ACC112 (cell line): Measurements from ENCODE around the gene FNIP1.

Experiments
- H2AFZ ChIP-seq: fragments of 200-600 bp; sonication (generic); one replicate; pipeline ENCODE4 v1.6.0; 2017; ENCODE audit warnings: antibody characterized with exemption, low read length; ENCODE audit not compliant: unreplicated experiment
- H3K27ac ChIP-seq: fragments of 200-600 bp; sonication (generic); 2 replicates; pipeline ENCODE4 v1.5.1; 2014; ENCODE audit warnings: low read depth, mild to moderate bottlenecking, antibody characterized with exemption, low read length, moderate library complexity
- H3K27me3 ChIP-seq: fragments of 200-600 bp; sonication (generic); 2 replicates; pipeline ENCODE4 v1.6.1; 2014; ENCODE audit warnings: mild to moderate bottlenecking, antibody characterized with exemption, low read length, moderate library complexity, mixed read lengths; ENCODE audit not compliant: insufficient read depth
- H3K36me3 ChIP-seq: fragments of 200-600 bp; sonication (generic); 2 replicates; pipeline ENCODE4 v1.6.1; 2016; ENCODE audit warnings: mild to moderate bottlenecking, antibody characterized with exemption, low read length, moderate library complexity, mixed read lengths; ENCODE audit not compliant: insufficient read depth
- H3K4me1 ChIP-seq: fragments of 200-600 bp; sonication (generic); one replicate; pipeline ENCODE4 v1.6.1; 2016; ENCODE audit warnings: low read length, mixed read lengths; ENCODE audit not compliant: insufficient read depth, unreplicated experiment, control insufficient read depth
- H3K4me3 ChIP-seq: fragments of 200-600 bp; sonication (generic); 2 replicates; pipeline ENCODE4 v1.5.1; 2014; ENCODE audit warnings: mild to moderate bottlenecking, low read depth, low read length
- H3K79me2 ChIP-seq: fragments of 200-600 bp; sonication (generic); one replicate; pipeline ENCODE4 v1.6.0; 2016; ENCODE audit warnings: low read length; ENCODE audit not compliant: control insufficient read depth, unreplicated experiment, insufficient read depth

FNIP1 gene

GRCh38 chr5:131644370-131644769 is 152.4 kb downstream of the FNIP1 start:
- H3K79me2 ChIP-seq, result no peaks in the 10 kb centered on the region
- no peaks in the 10 kb centered on the region for H3K27me3 ChIP-seq
- peaks cover 11% of the 10 kb centered on the region for H3K4me1 ChIP-seq
- peak overlapping the region; percentile 43; the same call in 1 of the 2 replicates for H3K27ac ChIP-seq
- H3K36me3 ChIP-seq, result peaks cover 36% of the 10 kb centered on the region
- no peak overlapping the region for H3K4me3 ChIP-seq
- no peak overlapping the region for H2AFZ ChIP-seq

- H3K27me3 ChIP-seq, result no peaks in the 10 kb centered on the region
- peaks cover 8% of the 10 kb centered on the region for H3K4me1 ChIP-seq
- H3K27ac ChIP-seq, result no peak overlapping the region
- H2AFZ ChIP-seq, result no peak overlapping the region
- H3K36me3 ChIP-seq, result peaks cover 30% of the 10 kb centered on the region
- no peak overlapping the region for H3K4me3 ChIP-seq
- no peaks in the 10 kb centered on the region for H3K79me2 ChIP-seq
Observed at GRCh38 chr5:131641494-131641893, 155.3 kb downstream of the FNIP1 start.

GRCh38 chr5:131640043-131640856 is 156.6 kb downstream of the FNIP1 start:
- peaks cover 17% of the 10 kb centered on the region for H3K4me1 ChIP-seq

GRCh38 chr5:131639148-131639547 is 157.7 kb downstream of the FNIP1 start:
- Histone ChIP-seq H3K36me3 (peaks cover 7% of the 10 kb centered on the region; the same call in 1 of the 2 replicates), H3K4me1 (peaks cover 13% of the 10 kb centered on the region), H3K27ac (no peak overlapping the region), H2AFZ (no peak overlapping the region), H3K79me2 (peaks cover 8% of the 10 kb centered on the region), H3K27me3 (no peaks in the 10 kb centered on the region), H3K4me3 (no peak overlapping the region)

More at GRCh38 chr5:131640043-131640856, 156.6 kb downstream of the FNIP1 start:
- no peaks in the 10 kb centered on the region for H3K27me3 ChIP-seq
- H2AFZ ChIP-seq, result no peak overlapping the region
- H3K79me2 ChIP-seq, result no peaks in the 10 kb centered on the region
- no peak overlapping the region for H3K4me3 ChIP-seq
- H3K36me3 ChIP-seq, result peaks cover 18% of the 10 kb centered on the region
- no peak overlapping the region for H3K27ac ChIP-seq

- Histone ChIP-seq H3K79me2 (peaks cover 23% of the 10 kb centered on the region), H2AFZ (no peak overlapping the region), H3K27ac (no peak overlapping the region), H3K4me3 (no peak overlapping the region), H3K27me3 (no peaks in the 10 kb centered on the region), H3K4me1 (peaks cover 17% of the 10 kb centered on the region), H3K36me3 (0 out of 2 replicates have a peak, but pooled peaks cover 3% of the 10 kb centered on the region)
Observed at GRCh38 chr5:131637694-131638093, 159.1 kb downstream of the FNIP1 start.

GRCh38 chr5:131635684-131636572 is 160.9 kb downstream of the FNIP1 start:
- peaks cover 30% of the 10 kb centered on the region for H3K4me1 ChIP-seq
- peak overlapping the region; percentile 87 for H2AFZ ChIP-seq
- no peaks in the 10 kb centered on the region for H3K27me3 ChIP-seq
- peak overlapping the region; percentile 90 for H3K4me3 ChIP-seq
- H3K27ac ChIP-seq, result peak overlapping the region; percentile 96
- no peaks in the 10 kb centered on the region for H3K36me3 ChIP-seq
- H3K79me2 ChIP-seq, result peaks cover 40% of the 10 kb centered on the region

- H3K27me3 ChIP-seq, result no peaks in the 10 kb centered on the region
- peak within 1 kb of the TSS; percentile 87 for H2AFZ ChIP-seq
- H3K36me3 ChIP-seq, result no peaks in the 10 kb centered on the region
- H3K4me3 ChIP-seq, result peak within 1 kb of the TSS; percentile 90
- peaks cover 48% of the 10 kb centered on the region for H3K79me2 ChIP-seq
- peaks cover 37% of the 10 kb centered on the region for H3K4me1 ChIP-seq
- H3K27ac ChIP-seq, result peak within 1 kb of the TSS; percentile 96
Observed at GRCh38 chr5:131634996-131635683, 161.7 kb downstream of the FNIP1 start, which contains the start of gene RAPGEF6. RAPGEF6 (minus strand) TSS chr5:131635229; CDS start chr5:131635030, 199 bp downstream.

GRCh38 chr5:131634666-131634995 is 162.2 kb downstream of the FNIP1 start:
- Histone ChIP-seq H3K79me2 (peaks cover 53% of the 10 kb centered on the region), H2AFZ (peak overlapping the region; percentile 72), H3K4me3 (peak overlapping the region; percentile 90), H3K4me1 (peaks cover 37% of the 10 kb centered on the region), H3K27me3 (no peaks in the 10 kb centered on the region), H3K27ac (peak overlapping the region; percentile 96), H3K36me3 (no peaks in the 10 kb centered on the region)

GRCh38 chr5:131634238-131634637 is 162.6 kb downstream of the FNIP1 start:
- H2AFZ ChIP-seq, result peak overlapping the region; percentile 72
- H3K36me3 ChIP-seq, result peaks cover 1% of the 10 kb centered on the region; the same call in 1 of the 2 replicates
- peaks cover 57% of the 10 kb centered on the region for H3K79me2 ChIP-seq
- H3K4me3 ChIP-seq, result peak overlapping the region; percentile 90
- H3K27ac ChIP-seq, result peak overlapping the region; percentile 96
- H3K4me1 ChIP-seq, result peaks cover 37% of the 10 kb centered on the region
- H3K27me3 ChIP-seq, result no peaks in the 10 kb centered on the region

GRCh38 chr5:131633830-131634229 is 163.0 kb downstream of the FNIP1 start:
- H3K4me3 ChIP-seq, result peak overlapping the region; percentile 90
- H3K27me3 ChIP-seq, result no peaks in the 10 kb centered on the region
- peaks cover 3% of the 10 kb centered on the region; the same call in 1 of the 2 replicates for H3K36me3 ChIP-seq
- H3K27ac ChIP-seq, result peak overlapping the region; percentile 96; the same call in 1 of the 2 replicates
- H3K79me2 ChIP-seq, result peaks cover 61% of the 10 kb centered on the region
- peak overlapping the region; percentile 72 for H2AFZ ChIP-seq
- peaks cover 38% of the 10 kb centered on the region for H3K4me1 ChIP-seq
